B cell (primary cell): Measurements from ENCODE around the gene AP1M1.

ENCODE experiments used
- EZH2 ChIP-seq: IDR thresholded peaks from 2 replicates; pipeline ENCODE4 v1.6.1; 2012; ENCODE audit warnings: borderline replicate concordance, low read depth, mild to moderate bottlenecking, moderate library complexity, low read length; ENCODE audit not compliant: insufficient read depth, poor library complexity, severe bottlenecking
- TF ChIP-seq, protein P1 (sequence below): fragments of 200-600 bp; IDR thresholded peaks from one replicate; pipeline ENCODE4 v1.8.0; 2022; ENCODE audit warnings: antibody characterized with exemption, mild to moderate bottlenecking

DNA sequence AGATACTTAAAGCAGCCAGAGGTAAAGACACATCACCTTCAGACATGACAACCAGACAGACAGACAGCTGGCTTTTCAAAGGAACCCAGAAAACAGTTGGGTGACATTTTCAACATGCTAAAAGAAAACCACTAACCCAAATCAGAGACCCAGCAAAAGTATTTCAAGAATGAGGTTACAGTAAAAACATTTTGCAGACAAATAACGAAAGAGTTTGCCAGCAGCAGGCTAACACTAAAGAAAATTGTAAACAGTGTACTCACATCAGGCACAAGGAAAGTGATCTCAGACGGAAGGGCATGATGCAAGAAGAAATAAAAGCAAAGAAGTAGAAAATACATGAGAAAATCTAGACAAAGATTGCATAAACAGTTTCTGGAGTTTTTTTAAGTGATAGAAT is 46.4 kb downstream of the AP1M1 start:
- TF ChIP-seq, protein P1, sequence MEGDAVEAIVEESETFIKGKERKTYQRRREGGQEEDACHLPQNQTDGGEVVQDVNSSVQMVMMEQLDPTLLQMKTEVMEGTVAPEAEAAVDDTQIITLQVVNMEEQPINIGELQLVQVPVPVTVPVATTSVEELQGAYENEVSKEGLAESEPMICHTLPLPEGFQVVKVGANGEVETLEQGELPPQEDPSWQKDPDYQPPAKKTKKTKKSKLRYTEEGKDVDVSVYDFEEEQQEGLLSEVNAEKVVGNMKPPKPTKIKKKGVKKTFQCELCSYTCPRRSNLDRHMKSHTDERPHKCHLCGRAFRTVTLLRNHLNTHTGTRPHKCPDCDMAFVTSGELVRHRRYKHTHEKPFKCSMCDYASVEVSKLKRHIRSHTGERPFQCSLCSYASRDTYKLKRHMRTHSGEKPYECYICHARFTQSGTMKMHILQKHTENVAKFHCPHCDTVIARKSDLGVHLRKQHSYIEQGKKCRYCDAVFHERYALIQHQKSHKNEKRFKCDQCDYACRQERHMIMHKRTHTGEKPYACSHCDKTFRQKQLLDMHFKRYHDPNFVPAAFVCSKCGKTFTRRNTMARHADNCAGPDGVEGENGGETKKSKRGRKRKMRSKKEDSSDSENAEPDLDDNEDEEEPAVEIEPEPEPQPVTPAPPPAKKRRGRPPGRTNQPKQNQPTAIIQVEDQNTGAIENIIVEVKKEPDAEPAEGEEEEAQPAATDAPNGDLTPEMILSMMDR = no peak
- no peak for TF ChIP-seq EZH2
